Putamen (tissue), 1 donor: ENCODE data around the gene IGDCC3.

Experiments
- DNase-seq: peaks from one replicate; pipeline ENCODE4 v3.0.0-alpha.2; 2016; ENCODE audit warnings: low spot score

Gene IGDCC3

DNA sequence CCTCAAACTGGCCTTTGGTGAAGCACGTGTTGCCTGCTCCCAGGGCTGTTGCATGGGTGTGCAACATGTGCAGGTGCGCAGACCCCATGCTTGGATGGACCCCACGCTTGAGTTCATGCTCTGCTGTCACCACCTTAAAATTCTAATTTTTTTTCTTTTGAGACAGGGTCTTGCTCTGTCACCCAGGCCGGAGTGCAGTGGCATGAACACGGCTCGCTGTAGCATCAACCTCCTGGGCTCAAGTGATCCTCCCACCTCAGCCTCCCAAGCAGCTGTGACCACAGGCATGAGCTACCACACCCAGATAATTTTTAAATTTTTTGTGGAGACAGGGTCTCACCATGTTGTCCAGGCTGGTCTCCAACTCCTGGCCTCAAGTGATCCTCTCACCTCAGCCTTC is 9.1 kb upstream of the IGDCC3 start:
- no peak for DNase-seq

DNA sequence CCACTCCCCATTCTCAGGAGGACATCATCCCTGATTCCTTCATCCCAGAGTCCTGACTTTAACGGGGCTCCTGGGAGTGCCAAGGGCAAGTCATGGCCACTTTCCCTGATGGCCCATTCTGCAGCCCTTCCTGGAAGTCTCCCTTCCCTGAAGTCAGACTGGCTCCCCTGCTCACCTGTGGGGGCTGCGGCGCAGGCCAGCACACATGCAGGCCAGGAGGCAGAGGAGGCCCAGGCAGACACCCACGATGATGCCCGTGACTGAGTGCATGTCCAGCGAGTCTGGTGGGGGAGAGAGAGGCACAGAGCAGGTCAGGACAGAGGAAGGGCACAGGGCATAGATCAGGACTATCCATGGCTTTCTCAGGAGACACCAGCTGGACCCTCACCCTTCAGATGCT is 8.6 kb upstream of the IGDCC3 start:
- no peak for DNase-seq

DNA sequence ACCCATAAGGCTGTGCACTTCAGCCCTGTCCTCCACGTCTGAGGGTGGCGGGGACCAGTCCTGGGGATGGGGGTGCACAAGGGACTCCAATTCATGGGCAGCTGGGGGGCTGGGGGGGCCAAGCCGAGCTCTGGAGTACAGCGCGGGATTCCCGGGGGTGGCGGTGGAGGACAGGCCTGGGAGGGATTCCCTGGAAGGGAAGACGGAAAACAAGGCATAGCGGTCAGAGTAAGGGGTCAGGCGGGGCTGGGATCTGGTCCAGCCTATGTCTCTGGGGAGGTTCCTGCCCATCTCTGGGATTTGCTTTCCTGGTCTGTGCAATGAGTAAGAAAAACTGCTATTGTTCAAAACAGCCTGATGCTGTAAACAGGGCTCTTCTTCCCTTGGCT is 8.1 kb upstream of the IGDCC3 start:
- DNase-seq, result no peak

DNA sequence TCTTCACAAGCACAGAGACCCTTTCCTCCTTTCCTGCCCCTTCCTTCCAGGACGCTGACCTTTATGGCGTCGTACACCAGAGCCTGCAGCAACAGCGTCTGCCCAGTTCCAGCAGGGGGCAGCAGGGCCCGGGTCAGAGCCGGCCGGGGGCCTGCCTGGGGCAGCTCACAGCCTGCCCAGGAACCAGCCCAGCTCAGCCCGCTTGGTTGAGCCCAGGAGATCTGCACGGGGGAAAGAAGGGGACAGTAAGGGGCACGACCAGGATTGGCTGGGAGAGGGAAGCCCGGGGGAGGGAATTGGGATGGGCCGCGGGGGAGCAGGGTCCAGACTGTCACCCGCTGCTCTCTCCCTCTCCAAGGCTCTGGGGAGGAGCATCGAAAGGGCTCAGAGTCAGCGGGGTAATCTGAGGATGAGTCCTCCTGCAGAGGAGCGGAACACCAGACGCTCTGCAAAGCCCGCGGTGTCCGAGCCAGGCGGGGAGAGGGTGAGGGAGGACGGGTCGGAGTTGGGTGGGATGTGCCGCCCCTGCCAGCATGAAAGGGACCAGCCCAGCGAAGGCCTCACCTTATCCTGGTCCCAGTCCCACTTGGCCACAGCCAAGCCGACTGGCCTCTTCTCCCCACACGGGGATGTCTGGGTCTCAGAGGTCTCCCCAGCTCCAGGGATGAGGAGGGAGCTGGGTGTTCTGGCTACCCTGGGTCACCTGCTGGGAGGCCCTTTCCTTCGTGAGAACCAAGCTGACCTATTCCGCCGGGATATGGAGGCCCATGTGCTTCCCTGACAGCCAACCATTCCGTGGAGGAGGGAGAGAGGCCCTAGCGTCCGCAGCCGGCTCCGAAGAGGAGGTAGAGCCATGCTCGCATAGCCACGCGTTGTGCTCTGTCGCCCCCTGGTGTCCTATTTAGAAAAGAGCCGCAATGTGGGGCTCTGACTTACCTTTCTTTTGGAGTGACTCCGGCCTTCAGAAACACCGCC is 7.4 kb upstream of the IGDCC3 start:
- peak; percentile 81 for DNase-seq

GRCh38 chr15:65384505-65384894 is 6.7 kb upstream of the IGDCC3 start:
- DNase-seq, result no peak

- no peak for DNase-seq
Observed at GRCh38 chr15:65383991-65384390, 6.2 kb upstream of the IGDCC3 start.

GRCh38 chr15:65383456-65383855 is 5.7 kb upstream of the IGDCC3 start:
- no peak for DNase-seq

GRCh38 chr15:65382921-65383320 is 5.1 kb upstream of the IGDCC3 start:
- DNase-seq, result no peak

- no peak for DNase-seq
Observed at GRCh38 chr15:65382146-65382491, 4.3 kb upstream of the IGDCC3 start.

DNA sequence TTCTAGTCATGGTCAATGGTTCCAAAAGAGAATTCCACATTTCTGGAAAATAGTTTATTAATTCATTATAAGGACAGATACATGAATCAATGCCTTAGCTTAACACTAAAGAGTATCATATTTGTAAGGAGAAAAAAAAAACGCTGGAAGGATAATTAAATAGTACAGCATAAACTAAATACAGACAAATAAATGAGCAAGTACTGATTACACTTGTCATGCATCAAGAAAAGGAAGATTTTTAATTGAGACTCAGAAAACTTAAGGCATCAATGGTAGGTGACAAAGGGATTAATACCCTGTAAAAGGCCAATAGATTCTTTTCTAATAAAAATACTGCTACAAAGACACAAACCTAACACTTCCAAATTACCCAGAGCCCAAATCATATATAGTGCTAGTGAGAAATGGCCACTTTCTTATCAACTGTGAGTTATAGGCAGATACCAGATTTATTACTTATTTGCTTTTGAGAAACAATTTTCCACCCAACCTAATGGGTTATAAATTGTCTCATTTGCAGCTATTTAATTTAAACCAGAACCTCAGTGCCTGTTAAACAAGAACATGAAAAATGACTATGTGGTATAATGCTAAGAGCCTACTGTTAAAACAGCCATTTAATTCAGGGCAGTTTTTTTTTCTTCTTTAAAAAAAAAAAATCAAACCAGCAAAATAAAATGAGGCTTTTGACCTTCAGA is 3.8 kb upstream of the IGDCC3 start:
- no peak for DNase-seq

GRCh38 chr15:65379986-65380385 is 2.2 kb upstream of the IGDCC3 start:
- no peak for DNase-seq

DNA sequence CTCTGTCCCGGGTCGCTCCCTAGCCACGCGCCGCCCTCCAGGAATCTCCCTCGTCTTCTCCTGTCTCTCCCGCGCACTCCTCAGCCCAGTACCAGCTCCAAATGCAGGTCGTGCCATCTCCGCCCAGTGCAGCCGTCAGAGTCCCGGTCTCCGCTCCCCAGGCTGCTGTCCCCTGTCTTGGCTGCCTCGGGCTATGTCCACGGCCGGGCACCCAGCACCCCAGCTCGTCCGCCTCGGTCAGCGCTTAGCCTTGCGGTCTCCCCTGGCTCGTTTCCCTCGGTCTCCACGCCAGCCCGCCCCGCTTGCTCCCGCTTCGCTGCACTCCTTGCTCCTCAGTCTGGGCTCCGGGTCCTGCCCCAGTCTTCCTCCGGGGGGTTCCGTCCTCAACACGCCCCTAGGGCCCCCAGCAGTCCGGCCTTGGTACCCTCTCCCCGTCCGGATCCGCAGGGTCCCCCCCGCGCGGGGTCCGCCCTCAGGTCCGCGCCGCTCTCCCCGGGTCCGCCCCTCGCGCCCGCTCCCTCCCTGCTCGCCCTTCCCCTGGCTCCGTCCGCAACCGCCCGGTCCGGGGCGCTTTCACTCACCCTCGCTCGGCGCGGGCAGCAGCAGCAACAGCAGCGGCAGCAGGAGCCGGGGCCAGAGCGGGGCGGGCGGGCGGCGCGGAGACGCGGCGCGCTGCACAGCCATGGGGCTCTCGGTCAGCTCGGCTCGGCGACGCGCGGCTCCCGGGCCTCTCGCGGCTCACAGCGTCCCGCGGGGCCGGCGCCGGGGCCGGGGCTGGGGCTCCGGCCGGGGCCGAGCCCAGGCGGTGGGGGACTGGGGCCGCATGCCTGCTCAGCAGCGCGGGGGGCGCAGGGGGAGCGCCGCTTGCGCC is 462 bp downstream of the IGDCC3 start:
- no peak for DNase-seq

DNA sequence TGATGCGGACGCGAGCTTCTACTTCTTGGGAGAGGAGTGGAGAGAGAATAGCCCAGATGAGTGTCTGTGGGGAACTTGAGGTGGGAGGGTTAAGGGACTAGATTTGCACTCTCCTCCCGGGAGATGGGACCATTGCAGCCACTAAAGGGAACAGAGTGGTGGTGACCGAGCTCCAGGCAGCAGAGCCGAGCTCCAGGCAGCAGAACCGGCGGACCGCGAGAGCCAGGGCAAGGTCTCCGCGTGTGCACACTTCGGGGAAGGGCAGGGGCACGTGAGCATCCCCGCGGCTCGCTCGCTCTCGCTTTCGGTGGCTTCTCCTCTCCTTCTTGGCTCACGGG is 1.1 kb downstream of the IGDCC3 start:
- DNase-seq, result no peak

- DNase-seq, result no peak
Observed at GRCh38 chr15:65375871-65376607, 1.8 kb downstream of the IGDCC3 start.

- no peak for DNase-seq
Observed at GRCh38 chr15:65374821-65375401, 2.9 kb downstream of the IGDCC3 start.

DNA sequence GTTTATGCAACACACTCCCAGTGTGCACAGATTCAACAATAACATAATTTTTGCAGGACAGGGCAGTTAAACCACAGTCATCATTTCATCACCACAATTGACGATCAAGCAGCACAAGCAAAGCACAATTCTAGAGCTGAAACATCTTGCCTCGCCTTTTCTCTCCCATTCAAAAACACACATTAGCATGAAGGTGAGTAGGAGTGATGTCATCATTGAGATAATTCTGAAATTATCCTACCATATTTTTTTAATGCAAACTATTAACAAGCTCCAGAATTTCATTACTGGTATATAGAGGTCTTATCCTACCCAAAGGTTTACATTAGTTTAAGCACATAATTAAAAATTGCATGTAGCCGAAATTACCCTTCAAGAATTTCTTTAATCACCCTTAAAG is 3.5 kb downstream of the IGDCC3 start:
- no peak for DNase-seq

GRCh38 chr15:65373163-65373651 is 4.6 kb downstream of the IGDCC3 start:
- no peak for DNase-seq

GRCh38 chr15:65372787-65373067 is 5.1 kb downstream of the IGDCC3 start:
- DNase-seq, result no peak

DNA sequence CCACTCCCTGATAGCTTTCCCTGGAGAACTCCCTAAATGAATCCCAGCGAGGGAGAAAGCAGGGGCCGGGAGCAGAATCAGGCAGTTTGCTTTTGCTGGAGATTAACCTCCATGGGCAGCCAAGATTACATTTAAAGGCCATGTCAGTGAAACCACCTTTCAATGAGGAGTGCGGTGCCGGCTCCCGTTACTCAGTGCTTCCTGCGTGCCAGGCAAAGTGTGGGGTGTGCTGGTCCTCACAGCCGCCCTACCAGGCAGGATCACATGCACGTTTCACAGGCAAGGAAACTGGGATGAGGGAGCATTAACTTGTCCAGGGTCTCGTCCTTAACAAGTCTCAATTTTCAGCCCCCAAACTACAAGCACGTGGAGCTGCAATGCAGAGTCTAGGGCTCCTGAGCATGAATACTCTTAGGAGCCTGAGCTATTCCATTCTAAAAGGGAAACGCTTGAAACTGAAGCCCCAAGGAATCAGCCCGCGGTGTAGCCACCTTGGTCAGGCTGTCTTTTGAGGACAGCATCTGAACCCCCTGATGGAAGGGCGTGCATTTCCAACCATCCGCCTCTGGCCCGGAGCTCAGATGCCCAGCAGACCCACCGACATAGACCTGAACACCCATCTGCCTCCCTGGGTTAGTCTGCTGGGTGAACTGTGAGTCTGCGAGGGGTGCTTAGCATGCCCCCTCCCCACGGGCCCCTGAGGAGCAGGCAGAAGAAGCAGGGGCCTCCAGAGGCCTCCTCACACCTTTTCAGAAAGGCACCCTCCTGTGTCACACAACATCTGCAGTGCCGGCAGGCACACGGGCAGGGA is 5.6 kb downstream of the IGDCC3 start:
- DNase-seq, result no peak

DNA sequence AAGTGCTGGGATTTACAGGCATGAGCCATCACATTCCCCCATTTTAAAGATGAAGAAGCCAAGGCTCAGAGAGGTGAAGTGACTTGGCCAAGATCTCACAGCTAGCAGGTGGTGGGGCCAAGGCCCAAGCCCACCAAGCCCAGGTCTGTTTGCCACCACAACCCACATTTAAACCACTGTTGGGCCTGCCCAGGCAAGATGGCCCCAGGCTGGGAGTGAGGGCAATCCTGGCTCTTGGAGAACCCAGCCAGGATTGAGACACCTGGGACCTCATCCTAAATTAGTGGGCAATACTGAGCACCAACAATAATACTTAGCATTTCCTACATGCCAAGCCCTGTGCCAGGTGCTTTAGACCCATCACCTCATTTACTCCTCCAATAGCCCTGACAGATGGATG is 6.9 kb downstream of the IGDCC3 start:
- no peak for DNase-seq

- DNase-seq, result no peak
Observed at GRCh38 chr15:65369651-65370050, 8.2 kb downstream of the IGDCC3 start.
